ENCODE results near the gene USP2. TPM values are rescaled to one million over a fixed set of nuclear protein-coding genes. Genes with fewer than 3 reads are reported as not detected.
"Not testable (repeated sequence)": the region's sequence is repeated elsewhere in the genome, so short reads cannot be mapped to it uniquely, and the experiment has no call there.

The USP2 gene
- total RNA-seq, 1 experiment from 2014 or later = 0.67 TPM

DNA sequence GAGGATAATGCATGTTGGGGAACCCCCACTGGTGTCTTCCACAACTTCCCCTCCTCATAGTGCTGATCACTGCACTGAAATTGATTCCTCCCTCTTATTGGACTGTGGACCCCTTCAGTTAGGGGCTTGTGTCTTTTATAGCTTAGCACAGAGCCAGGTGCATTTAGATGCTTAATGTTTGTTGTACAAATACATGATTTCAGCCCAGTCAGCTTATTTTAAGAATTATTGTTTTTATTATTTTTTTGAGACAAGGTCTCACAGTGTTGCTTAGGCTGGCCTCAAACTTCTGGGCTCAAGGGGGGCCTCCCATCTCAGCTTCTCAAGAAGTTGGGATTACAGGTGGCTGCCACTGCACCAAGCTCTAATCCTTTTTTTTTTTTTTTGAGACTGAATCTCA is 33.2 kb upstream of the USP2 start:
- no peak for DNase-seq (ENCODE audit: low read depth)

DNA sequence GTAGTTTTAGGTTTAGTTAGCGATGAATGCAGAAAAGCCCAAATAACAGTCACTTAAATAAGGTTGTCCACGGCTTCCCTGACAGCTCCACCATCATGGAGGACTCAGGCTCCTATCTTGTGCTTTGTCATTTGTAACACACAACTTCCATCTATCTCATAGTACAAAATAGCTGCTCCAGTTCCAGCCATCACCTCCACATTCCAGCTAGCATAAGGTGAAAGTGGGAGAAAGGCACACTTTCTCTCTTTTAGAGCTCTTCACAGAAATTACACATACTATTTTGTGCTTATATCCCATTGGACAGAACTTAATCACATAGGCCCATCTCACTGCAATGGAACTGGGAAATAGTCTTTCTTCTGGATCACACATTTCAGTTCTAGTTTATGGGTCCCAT is 32.8 kb upstream of the USP2 start:
- DNase-seq (ENCODE audit: low read depth) = no peak

DNA sequence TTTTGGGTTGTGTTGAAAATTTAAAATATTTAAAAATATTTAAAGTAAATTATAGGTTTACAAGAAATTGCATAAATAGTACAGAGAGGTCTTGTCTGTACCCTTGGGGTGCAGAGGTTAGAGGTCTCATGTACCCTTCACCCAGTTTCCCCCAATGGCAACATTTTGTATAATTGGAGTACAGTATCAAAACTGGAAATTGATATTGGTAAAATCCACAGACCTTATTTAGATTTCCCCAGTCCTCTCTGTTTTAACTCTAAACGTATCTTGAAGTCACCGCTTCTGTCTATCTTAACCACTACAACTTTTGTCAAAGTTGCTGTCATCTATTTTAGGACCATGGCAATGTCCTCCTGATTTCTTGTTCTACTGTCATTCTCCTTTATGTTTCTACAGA is 30.6 kb upstream of the USP2 start:
- no peak for DNase-seq (ENCODE audit: low read depth)

DNA sequence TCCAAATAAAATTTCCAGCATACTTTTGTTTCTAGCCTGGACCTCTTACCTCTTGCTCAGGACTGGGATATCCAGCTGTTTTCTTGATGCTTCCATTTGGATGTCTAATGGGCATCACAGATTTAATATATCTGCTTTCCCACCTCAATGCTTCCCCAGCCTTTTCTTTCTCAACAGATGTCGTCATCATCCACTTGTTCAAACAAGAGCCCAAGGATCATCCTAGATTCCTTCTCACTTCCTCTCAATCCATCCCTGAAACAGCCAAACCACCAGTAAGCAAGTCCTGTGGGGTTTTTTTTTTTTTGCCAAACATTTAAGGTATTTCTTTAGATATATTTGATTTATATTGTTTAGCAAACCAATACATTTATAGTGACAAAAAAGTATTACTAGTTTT is 29.0 kb upstream of the USP2 start:
- no peak for DNase-seq (ENCODE audit: low read depth)

DNA sequence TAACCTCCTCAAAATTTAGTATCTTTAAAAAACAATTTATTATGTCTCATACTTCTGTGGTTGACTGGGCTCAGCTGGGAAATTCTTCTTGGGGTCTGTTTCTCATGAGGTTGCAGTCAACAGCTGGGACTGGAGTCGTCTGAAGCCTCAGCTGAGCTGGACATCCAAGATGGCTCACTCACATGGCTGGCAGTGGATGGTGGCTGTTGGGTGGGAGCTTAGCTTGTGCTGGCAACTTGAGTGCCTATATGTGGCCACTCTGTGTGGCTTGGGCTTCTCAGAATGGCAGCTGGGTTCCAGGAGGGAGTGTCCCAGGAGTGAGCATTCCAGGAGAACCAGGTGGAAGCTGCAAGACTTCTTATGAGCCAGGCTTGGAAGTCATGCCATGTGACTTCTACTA is 28.2 kb upstream of the USP2 start:
- no peak for DNase-seq (ENCODE audit: low read depth)

DNA sequence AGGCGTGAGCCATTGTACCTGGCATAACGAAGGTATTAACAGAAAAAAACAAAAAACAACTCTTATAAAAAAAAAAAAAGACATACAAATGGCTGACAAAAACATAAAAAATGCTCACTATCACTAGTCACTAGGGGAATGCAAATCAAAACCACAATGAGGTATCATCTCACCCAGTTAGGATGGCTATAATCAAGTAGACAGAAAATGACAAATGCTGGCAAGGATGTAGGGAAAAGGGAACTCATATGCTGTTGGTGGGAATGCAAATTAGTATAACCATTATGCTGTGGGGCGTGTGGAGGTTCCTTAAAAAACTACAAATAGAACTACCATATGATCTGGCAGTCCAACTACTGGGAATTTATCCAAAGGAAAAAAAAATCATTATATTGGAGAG is 24.5 kb upstream of the USP2 start:
- DNase-seq (ENCODE audit: low read depth) = peak; percentile 54

DNA sequence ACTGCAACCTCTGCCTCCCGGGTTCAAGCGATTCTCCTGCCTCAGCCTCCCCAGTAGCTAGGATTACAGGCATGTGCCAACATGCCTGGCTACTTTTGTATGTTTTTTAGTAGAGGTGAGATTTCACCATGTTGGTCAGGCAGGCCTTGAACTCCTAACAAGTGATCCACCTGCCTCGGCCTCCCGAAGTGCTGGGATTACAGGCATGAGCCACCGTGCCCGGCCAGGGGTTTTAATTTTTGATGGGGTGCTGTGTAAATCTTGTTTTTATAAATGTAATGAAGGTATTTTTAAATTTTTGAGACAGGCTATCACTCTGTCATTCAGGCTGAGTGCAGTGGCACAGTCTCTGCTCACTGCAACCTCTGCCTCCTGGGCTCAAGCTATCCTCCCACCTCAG is 24.0 kb upstream of the USP2 start:
- not testable (repeated sequence) for DNase-seq (ENCODE audit: low read depth)

DNA sequence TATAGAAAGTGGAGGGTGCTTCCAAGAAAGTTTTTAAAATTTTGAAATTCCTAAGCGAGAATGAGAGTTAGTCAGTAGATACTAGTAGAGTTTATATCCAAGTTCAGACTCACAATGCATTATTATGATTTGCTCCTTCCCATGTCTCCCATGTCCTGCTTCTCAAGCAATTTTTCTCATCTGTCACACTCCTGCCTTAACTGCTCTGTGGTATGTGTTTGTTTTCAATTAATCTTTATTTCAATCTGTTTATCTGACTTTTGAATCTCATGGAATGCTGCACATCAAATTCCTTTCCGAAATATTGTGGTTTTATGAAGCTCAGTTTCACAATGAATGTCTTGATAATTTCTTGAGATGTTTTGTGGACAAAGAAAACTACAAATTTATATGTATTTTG is 23.4 kb upstream of the USP2 start:
- DNase-seq (ENCODE audit: low read depth) = peak; percentile 20

DNA sequence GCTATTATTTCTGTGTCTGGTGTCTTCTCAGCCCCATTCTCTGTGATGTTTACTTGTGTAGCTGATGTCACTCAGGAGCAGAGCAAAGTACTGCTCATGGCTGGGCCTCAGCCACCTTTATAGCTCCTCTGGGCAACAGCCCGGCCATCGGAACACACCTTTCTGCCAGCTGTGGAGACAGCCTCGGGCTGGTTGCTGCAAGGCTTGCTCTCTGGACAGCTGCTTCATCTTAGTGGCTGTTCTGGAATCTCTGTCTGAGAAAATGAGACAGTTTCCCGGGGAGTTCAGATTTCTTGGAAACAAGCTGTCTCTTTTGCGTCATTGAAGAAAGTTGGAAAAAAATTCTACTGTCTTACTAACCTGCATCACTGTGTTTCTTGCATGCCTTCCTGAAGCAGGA is 21.5 kb upstream of the USP2 start:
- no peak for DNase-seq (ENCODE audit: low read depth)

DNA sequence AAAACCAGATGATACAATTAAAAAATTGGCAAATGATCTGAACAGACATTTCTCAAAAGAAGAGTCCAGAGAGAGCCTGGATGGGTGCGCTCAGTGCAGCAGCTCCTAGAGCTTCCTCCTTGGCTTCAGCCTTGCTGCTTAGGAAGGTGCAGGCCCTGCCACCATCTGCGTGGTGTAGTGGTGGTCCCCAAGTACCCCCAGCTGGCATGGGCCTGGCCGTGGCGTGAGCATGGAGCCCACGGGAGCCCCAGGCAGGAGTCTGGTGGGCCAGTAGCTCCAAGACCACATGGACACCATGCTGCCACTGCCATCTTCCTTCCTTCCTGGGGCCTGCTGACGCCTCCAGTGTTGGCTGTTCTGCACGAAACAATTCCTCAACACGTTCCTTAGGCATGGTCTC is 21.0 kb upstream of the USP2 start:
- DNase-seq (ENCODE audit: low read depth) = no peak

DNA sequence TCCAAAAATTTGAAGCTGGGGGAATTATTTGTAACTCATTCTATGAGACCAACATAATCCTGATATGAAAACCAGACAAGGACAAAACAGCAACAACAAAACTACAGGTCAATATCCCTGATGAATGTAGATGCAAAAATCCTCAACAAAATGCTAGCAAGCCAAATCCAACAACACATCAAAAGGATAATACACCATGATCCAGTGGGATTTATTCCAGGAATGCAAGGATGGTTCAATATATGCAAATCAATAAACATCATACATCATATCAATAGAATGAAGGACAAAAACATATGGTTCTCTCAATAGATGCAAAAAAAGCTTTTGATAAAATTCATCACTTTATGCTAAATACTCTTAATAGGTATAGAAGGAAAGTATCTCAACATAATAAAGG is 19.4 kb upstream of the USP2 start:
- no peak for DNase-seq (ENCODE audit: low read depth)

DNA sequence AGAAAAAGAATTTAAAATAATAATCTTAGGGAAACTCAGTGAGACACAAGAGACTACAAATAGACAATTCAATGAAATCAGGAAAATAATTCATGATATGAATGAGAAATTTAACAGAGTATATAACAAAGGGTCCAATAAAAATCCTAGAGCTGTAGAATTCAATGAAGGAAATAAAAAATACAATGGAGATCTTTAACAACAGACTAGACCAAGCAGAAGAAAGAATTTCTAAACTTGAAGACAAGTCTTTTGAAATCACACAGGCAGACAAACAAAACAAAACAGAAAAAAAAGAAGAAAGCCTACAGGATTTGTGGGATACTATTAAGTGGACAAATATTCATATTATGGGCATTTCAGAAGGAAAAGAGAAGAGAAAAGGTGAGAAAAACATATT is 16.2 kb upstream of the USP2 start:
- no peak for DNase-seq (ENCODE audit: low read depth)

DNA sequence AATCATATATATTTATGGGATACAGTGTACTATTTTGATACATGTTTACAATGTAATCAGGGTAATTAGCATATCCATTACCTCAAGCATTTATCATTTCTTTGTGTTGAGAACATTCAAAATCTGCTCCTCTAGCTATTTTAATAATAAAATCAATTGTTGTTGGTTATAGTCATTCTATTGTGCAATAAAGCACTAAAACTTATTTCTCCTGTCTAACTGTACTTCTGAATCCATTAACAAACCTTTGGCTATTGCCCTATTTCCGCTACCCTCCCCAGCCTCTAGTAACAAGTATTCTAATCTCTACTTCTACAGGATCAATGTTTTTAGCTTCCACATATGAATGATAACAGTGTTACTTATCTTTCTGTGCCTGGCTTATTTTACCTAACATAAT is 15.3 kb upstream of the USP2 start:
- no peak for DNase-seq (ENCODE audit: low read depth)

DNA sequence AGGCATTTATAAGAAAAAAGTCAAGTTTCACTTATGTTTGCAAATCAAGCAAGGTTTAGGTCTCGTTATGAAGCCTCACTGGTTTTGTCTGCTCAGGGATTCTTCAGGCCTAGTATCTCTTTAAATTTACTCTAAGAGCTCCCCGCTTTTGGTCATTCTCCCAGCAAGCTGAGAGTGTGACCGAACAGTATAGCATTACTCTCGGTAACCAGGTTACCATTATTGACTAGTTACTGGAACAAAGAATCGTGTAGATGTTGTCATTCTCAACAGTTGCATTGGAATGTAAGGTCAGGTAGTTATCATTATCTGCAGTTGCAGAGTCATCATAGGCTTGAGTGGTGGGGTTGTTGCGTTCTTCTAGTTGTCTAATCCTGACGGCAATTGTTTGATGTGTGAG is 9.8 kb upstream of the USP2 start:
- DNase-seq (ENCODE audit: low read depth) = no peak

DNA sequence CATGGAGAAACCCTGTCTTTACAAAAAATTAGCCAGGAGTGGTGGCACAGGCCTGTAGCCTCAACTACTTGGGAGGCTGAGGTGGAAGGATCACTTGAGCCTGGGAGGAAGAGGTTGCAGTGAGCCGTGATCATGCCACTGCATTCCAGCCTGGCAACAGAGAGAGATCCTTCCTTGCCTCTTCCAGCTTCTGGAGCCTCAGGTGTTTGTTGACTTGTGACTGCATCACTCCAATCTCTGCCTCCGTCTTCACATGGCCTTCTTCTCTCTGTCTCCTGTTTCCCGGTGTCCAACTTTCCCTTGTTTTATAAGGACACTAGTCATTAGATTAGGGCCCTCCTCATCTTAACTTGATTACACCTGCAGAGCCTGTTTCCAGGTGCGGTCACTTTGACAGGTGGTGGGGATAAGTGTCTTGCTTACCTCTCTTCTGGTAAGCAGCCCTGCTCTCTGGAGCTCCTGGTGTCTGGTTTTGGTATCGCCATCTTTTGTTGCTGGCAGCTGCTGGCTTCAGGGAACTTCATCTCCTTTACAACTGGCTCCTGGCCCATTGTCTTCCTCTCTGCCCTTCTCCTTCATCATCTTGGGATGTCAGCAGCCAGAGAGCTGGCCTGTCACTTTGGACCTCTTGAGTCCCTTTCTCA is 8.2 kb upstream of the USP2 start:
- peak; percentile 13 for DNase-seq (ENCODE audit: low read depth)

DNA sequence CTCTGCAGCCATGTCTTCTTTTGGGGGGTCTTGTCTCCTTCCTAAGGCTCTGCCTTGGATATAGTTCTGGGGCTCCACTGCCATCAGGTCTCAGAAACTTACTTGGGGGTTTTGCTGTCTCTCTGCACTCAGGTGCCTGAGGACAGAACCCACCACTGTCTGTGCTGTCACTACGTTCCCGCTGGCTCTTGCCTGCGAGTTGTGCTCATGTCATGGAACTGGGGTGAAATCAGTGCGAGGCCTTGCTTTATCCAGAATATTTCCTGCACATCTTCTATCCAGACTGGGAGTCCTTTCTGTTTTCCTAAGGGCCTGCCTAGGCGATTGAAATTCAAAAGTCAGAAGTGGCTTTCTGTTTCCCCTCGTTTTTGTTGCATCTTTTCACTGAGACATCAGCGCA is 6.6 kb upstream of the USP2 start:
- DNase-seq (ENCODE audit: low read depth) = no peak

DNA sequence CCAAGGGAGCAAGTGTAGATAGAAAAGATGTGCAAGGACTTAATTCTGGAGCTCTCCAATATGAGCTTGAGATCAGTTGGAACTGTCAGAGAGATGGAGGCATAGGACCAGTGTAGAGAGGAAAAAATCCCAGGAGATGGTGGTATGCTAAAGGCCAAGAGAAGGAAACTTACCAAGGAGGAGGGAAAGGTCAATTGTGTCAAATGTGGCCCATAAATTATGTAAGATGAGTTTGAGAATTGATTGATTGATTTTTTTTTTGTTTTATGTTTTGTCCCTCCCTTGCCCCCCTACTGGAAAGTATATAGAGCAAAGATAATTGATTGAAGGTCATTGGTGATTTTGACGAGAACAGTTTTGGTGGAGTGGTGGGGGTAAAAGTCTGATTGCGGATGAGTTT is 2.8 kb upstream of the USP2 start:
- DNase-seq (ENCODE audit: low read depth) = no peak

DNA sequence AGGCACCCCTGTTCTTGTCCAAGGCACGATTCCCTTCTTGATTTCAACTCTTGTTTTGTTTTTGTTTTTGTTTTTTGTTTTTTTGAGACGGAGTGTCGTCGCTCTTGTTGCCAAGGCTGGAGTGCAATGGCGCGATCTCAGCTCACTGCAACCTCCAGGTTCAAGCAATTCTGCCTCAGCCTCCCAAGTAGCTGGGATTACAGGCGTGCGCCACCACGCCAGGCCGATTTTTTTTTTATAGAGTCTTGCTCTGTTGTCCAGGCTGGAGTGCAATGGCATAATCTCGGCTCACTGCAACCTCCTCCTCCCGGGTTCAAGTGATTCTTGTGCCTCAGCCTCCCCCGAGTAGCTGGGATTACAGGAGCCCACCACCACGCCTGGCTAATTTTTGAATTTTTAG is 1.0 kb upstream of the USP2 start:
- not testable (repeated sequence) for DNase-seq (ENCODE audit: low read depth)

DNA sequence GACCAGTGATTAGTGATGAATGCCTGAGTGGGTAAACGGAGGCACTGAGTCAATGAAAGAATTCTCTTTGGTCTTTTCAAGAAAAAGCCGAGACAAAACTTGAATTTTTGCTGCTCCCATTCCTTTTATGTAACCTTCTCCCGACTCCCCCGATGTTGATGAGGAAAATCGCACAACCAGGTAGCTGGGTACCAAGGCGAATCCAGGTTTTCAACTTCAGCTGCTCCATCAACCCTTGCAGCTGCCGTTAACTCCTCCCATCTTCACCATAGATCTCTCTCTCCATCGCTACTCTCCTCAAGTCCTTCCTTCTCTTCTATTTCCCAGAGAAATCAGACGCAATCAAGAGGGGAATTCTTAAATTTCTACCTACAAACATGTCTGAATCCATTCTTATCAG is 611 bp upstream of the USP2 start:
- DNase-seq (ENCODE audit: low read depth) = no peak

DNA sequence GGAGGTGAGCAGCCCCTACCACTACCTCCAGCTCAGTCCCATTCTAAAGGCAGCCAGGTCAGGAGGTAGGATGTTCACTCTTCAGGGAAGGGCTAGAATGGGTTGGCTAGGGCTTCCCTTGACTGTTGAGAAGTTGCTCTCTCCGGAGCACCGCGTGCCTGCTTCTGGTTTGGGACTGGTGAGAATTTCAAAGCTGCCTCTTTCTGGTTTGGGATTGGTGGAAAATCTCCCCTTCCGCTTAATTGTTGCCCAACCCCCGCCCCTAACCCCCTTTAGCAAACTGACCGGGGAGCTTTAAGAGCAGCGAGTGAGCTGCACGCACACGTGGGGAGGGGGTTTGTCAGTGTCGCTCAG is 686 bp downstream of the USP2 start:
- no peak for DNase-seq (ENCODE audit: low read depth)

DNA sequence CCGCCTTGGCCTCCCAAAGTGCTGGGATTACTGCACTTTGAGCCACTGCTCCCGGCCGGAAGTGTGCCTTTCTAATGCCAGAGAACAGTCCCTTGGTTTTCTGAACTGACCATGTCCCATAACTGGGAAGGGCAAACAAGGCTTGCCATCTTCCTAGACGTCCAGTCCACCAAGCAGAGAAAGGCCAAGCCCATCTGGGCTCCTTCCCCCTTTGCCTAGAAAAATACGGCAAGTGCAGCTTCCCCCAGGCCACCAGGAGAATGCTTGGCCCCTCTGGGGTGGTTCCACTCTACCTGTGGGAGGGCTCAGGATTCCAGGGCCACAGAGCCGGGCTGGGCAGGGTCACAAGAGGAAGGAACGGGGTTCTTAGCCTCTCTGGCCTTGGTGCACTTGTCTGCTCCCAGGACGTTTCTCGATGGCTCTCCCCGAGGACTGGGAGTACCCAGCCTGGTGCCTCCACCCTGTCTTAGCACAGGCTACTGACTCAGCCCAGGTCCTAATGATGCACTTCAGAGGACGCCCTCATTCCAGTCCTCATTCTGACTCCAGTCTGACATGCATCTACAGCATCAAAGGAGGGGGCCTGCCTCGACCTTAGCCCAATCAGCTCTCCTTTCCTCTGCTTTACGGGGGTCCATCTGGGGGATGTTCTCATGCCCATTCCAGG is 1.2 kb downstream of the USP2 start:
- no peak for DNase-seq (ENCODE audit: low read depth)

DNA sequence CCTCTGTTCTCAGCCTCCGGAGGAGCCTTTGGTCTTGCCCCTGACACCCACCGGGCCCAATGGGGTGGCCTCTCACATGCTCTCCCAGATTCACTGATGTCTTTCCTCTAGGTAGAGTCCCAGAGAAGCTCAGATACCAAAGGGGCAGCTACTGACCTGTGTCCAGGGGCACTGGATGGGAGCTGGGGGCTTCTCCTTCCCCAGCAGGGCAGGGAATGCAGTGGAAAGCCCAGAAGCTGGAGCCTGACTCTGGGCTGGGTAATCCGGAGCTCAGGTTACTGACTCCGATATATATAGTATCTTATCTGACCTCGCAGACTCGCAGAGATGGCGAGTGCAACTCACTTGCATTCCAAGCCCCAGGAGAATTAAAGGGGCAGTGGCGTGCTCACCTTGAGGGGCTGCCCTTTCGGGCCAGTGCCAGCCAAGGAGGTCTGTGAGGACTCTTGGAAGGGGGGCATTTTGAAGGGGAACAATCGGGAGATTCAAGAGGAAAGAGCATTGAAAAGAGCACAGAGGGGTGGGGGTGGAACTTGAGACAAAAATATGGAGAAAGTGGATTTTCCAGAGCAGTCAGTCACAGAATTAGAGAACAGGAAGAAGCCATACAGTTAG is 2.5 kb downstream of the USP2 start:
- DNase-seq (ENCODE audit: low read depth) = no peak

DNA sequence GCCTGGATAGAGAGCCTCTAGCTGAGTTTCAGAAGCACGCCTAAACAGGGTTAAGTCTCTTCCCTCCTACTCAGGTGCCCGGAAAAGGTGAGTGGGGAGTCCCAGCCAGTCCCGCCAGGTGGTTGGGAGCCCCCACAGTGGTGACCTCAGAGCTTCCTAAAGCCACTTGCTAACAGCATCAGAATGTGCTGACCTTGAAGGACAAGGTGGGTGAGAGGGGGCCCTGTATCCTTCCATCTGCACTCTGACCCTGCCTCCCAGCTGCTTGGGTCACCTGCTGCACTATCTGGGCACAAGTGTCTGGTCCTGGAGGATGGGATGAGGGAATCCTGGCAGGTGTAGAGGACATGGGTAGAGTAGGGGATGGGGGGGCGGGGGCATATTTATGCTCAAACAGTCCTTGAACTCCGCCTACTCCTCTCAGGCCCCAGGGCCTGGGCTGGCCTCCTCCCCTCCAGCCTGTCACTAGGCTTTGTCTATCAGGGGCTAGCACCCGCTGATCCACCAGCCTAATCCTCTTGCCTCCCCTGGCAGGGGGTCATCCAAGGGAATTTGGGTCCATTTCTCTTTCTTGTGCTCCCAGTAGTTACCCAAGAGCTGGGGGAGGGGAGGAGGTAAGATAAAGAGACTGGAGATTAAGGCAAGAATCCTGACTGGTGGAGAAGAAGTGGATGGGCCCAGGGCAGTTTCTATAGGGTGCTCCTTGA is 3.4 kb downstream of the USP2 start:
- no peak for DNase-seq (ENCODE audit: low read depth)
